GM12878 (cell line): Measurements from ENCODE around the gene NKAIN2. TPM values are rescaled to one million over a fixed set of nuclear protein-coding genes. Genes with fewer than 3 reads are reported as not detected.

Experiments
- ATAC-seq: fragments of 200-7000 bp; cut with Tn5 transposase; 3 replicates; pipeline ENCODE4 v1.9.1; 2020; ENCODE audit warnings: mild to moderate bottlenecking, moderate library complexity
- BruUV-seq: library from RNA; stranded (reverse); fragments of 400-500 nt; replicated peaks from 2 replicates; lab custom pipeline; 2021; lab: Mats Ljungman, UMichigan
- CTCF ChIA-PET: fragments of 300-600 bp; sonication (Branson Sonifier 250); formaldehyde crosslinking; extraction: SDS; loops from one replicate; lab custom pipeline; 2021; ENCODE audit warnings: inconsistent platforms; lab: Yijun Ruan, JAX
- POLR2A ChIA-PET: fragments of 350-600 bp; formaldehyde crosslinking; extraction: SDS; loops from one replicate; lab custom pipeline; 2021; ENCODE audit warnings: inconsistent platforms; lab: Charles Lee
- RAD21 ChIA-PET: fragments of 300-600 bp; sonication (Branson Sonifier 250); formaldehyde crosslinking; loops from one replicate; lab custom pipeline; 2023; ENCODE audit warnings: antibody characterized with exemption; ENCODE audit not compliant: unreplicated experiment; lab: Charles Lee
- SMC1A ChIA-PET: fragments of 300-600 bp; sonication (Branson Sonifier 250); formaldehyde crosslinking; loops from one replicate; lab custom pipeline; 2023; ENCODE audit not compliant: unreplicated experiment, uncharacterized antibody; lab: Charles Lee
- DNase-seq: peaks from one replicate; pipeline ENCODE4 v3.0.0-alpha.2; 2011; ENCODE audit warnings: low read depth, low spot score
- FAIRE-seq: peaks from 3 replicates; lab custom pipeline; 2011; peaks lifted over from hg19 to GRCh38; lab: Jason Lieb, UNC
- H2AFZ ChIP-seq: 2 replicates; pipeline ENCODE4 v1.6.0; 2011; ENCODE audit warnings: low read depth, low read length, control low read depth; ENCODE audit not compliant: control insufficient read depth
- H3K27ac ChIP-seq: 2 replicates; pipeline ENCODE4 v1.5.1; 2011; ENCODE audit warnings: control low read depth; ENCODE audit not compliant: control insufficient read depth, insufficient read depth
- H3K27me3 ChIP-seq, 2 experiments: replicated peaks in 1 of 2; 2 replicates each; pipeline versions ENCODE4 v1.6.0 to v1.6.1; 2011; ENCODE audit warnings: low read length in 1 of 2; ENCODE audit not compliant: control insufficient read depth in 2 of 2, insufficient read depth in 2 of 2
- H3K36me3 ChIP-seq, 2 experiments: 2 replicates each; pipeline ENCODE4 v1.5.1; 2011; ENCODE audit warnings: low read length in 1 of 2; ENCODE audit not compliant: control insufficient read depth in 2 of 2, insufficient read depth in 2 of 2
- H3K4me1 ChIP-seq: 2 replicates; pipeline ENCODE4 v1.6.1; 2011; ENCODE audit warnings: mild to moderate bottlenecking, low read length, moderate library complexity, mixed read lengths; ENCODE audit not compliant: control insufficient read depth, insufficient read depth
- H3K4me2 ChIP-seq: 2 replicates; pipeline ENCODE4 v1.6.0; 2011; ENCODE audit warnings: control low read depth; ENCODE audit not compliant: control insufficient read depth, insufficient read depth
- H3K4me3 ChIP-seq: fragments of 200-600 bp; sonication (generic); 2 replicates; pipeline ENCODE4 v1.5.1; 2016
- H3K79me2 ChIP-seq: 2 replicates; pipeline ENCODE4 v1.6.0; 2011; ENCODE audit warnings: low read length; ENCODE audit not compliant: control insufficient read depth, insufficient read depth
- H3K9ac ChIP-seq: 2 replicates; pipeline ENCODE4 v1.8.0; 2011; ENCODE audit warnings: low read length, control low read depth, mixed read lengths; ENCODE audit not compliant: control insufficient read depth, insufficient read depth
- H3K9me3 ChIP-seq: replicated peaks from 3 replicates; pipeline ENCODE4 v1.5.1; 2011; ENCODE audit warnings: mild to moderate bottlenecking, low read length; ENCODE audit not compliant: control insufficient read depth, insufficient read depth
- H4K20me1 ChIP-seq: 2 replicates; pipeline ENCODE4 v1.6.0; 2011; ENCODE audit not compliant: control insufficient read depth, insufficient read depth
- ASH2L ChIP-seq: fragments of 300-600, 200-600 bp; sonication (generic); IDR thresholded peaks from 2 replicates; pipeline ENCODE4 v1.6.1; 2017; ENCODE audit warnings: low read depth, mild to moderate bottlenecking, borderline replicate concordance
- CREM ChIP-seq: IDR thresholded peaks from 2 replicates; pipeline ENCODE4 v1.6.1; 2014; ENCODE audit warnings: antibody characterized with exemption, low read depth
- DPF2 ChIP-seq: fragments of 450-650 bp; IDR thresholded peaks from 2 replicates; pipeline ENCODE4 v1.6.1; 2017; ENCODE audit warnings: mild to moderate bottlenecking
- EGR1 ChIP-seq, 2 experiments: IDR thresholded peaks; 1 replicate in 1 of 2; 2 replicates in 1 of 2; pipeline ENCODE4 v1.6.1; 2011 to 2012; ENCODE audit warnings: low read depth in 2 of 2, low read length in 2 of 2, borderline replicate concordance in 1 of 2, mild to moderate bottlenecking in 1 of 2, moderate library complexity in 1 of 2
- GABPA ChIP-seq: IDR thresholded peaks from 2 replicates; pipeline ENCODE4 v1.6.1; 2014; ENCODE audit warnings: antibody characterized with exemption, low read depth, mild to moderate bottlenecking, inconsistent platforms
- IRF5 ChIP-seq: fragments of 450-650 bp; IDR thresholded peaks from 2 replicates; pipeline ENCODE4 v1.6.1; 2017; ENCODE audit warnings: borderline replicate concordance
- NRF1 ChIP-seq: conservative IDR thresholded peaks from 2 replicates; pipeline ENCODE4 v1.6.1; 2011; ENCODE audit warnings: mild to moderate bottlenecking, low read depth, low read length, improper control_type of control experiment
- POU2F2 ChIP-seq: IDR thresholded peaks from 3 replicates; pipeline ENCODE4 v1.6.1; 2011; ENCODE audit warnings: low read depth, mild to moderate bottlenecking, low read length, borderline replicate concordance
- RCOR1 ChIP-seq: conservative IDR thresholded peaks from 2 replicates; pipeline ENCODE4 v1.6.1; 2012; ENCODE audit warnings: low read depth, low read length, improper control_type of control experiment
- SUZ12 ChIP-seq: fragments of 200-600 bp; sonication (generic); IDR thresholded peaks from one replicate; pipeline ENCODE4 v1.6.1; 2018; ENCODE audit warnings: antibody characterized with exemption, mild to moderate bottlenecking; ENCODE audit not compliant: unreplicated experiment
- YBX1 ChIP-seq: fragments of 450-650 bp; IDR thresholded peaks from 2 replicates; pipeline ENCODE4 v1.6.1; 2016; ENCODE audit warnings: antibody characterized with exemption
- ZNF687 ChIP-seq: fragments of 450-650 bp; IDR thresholded peaks from 2 replicates; pipeline ENCODE4 v1.6.1; 2017; ENCODE audit warnings: mild to moderate bottlenecking, moderate library complexity
- WGBS: methylation state at CpG from one replicate; pipeline ENCODE4 v1.1.6; 2016; ENCODE audit warnings: low lambda C conversion rate; ENCODE audit not compliant: insufficient replicate concordance, insufficient coverage; ENCODE audit errors: missing lambda C conversion rate; 5-methylcytosine and 5-hydroxymethylcytosine counted together
- in situ Hi-C: fragments of 300-500 bp; cut with MboI; formaldehyde crosslinking; loops from 9 replicates; pipeline ENCODE4 v1.14.3; 2018; ENCODE audit warnings: mixed read lengths
- intact Hi-C: fragments of 100-400 bp; cut with micrococcal nuclease; formaldehyde crosslinking; loops from one replicate; pipeline ENCODE4 v1.14.2; 2022; ENCODE audit not compliant: unreplicated experiment
- polyA plus RNA-seq, 11 experiments: library from polyadenylated mRNA; depleted of rRNA in 4 of 11; unstranded in 6 of 11; stranded (reverse) in 5 of 11; fragments of >200 nt; fragmentation: Nextera tagmentation in 4 of 11; fragmentation: Illumina TruSeq in 1 of 11; extraction: Ambion mirVana in 4 of 11; extraction: Trizol in 1 of 11; gene quantifications; 1 replicate in 1 of 11; 2 replicates in 10 of 11; pipeline versions ENCODE4 v1.2.1 to v1.2.3, GENCODE V29; 2011 to 2016; ENCODE audit warnings: inconsistent platforms in 2 of 11, missing spikeins in 2 of 11, low read depth in 1 of 11
- total RNA-seq, 4 experiments: library from RNA; depleted of rRNA in 3 of 4; stranded (reverse); fragments of >200 nt in 3 of 4; fragmentation: Illumina TruSeq in 1 of 4; extraction: Trizol in 1 of 4; gene quantifications; 2 replicates each; pipeline versions ENCODE4 v1.2.1 to v1.2.3, GENCODE V29; 2013 to 2021
- TF ChIP-seq, protein P1 (sequence below): IDR thresholded peaks from 2 replicates; pipeline ENCODE4 v1.6.1; 2012; ENCODE audit warnings: mild to moderate bottlenecking, low read depth, low read length
- TF ChIP-seq, protein P2 (sequence below): IDR thresholded peaks from 2 replicates; pipeline ENCODE4 v1.6.1; 2012; ENCODE audit warnings: low read depth, low read length, improper control_type of control experiment

Gene NKAIN2
- total and polyA plus RNA-seq, 10 of the 15 experiments (the other 5 are each of a cell fraction or from before 2014, with no cell fraction given), result not detected

GRCh38 chr6:124446961-124447360 is 643.3 kb downstream of the NKAIN2 start (continued):
- no peak for TF ChIP-seq IRF5
- TF ChIP-seq NRF1, result no peak
- no peak for TF ChIP-seq SUZ12
- TF ChIP-seq, protein P1, sequence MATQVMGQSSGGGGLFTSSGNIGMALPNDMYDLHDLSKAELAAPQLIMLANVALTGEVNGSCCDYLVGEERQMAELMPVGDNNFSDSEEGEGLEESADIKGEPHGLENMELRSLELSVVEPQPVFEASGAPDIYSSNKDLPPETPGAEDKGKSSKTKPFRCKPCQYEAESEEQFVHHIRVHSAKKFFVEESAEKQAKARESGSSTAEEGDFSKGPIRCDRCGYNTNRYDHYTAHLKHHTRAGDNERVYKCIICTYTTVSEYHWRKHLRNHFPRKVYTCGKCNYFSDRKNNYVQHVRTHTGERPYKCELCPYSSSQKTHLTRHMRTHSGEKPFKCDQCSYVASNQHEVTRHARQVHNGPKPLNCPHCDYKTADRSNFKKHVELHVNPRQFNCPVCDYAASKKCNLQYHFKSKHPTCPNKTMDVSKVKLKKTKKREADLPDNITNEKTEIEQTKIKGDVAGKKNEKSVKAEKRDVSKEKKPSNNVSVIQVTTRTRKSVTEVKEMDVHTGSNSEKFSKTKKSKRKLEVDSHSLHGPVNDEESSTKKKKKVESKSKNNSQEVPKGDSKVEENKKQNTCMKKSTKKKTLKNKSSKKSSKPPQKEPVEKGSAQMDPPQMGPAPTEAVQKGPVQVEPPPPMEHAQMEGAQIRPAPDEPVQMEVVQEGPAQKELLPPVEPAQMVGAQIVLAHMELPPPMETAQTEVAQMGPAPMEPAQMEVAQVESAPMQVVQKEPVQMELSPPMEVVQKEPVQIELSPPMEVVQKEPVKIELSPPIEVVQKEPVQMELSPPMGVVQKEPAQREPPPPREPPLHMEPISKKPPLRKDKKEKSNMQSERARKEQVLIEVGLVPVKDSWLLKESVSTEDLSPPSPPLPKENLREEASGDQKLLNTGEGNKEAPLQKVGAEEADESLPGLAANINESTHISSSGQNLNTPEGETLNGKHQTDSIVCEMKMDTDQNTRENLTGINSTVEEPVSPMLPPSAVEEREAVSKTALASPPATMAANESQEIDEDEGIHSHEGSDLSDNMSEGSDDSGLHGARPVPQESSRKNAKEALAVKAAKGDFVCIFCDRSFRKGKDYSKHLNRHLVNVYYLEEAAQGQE, result no peak

- H2AFZ ChIP-seq, result no peak overlapping the region
- H3K9me3 ChIP-seq, result no peaks in the 10 kb centered on the region
- intact Hi-C loops (no loop called here), in situ Hi-C loops (no loop called here)
- ChIA-PET POLR2A (no interaction called here), CTCF (no interaction called here), SMC1A (no interaction called here), RAD21 (no interaction called here)
- no peaks in the 10 kb centered on the region for H4K20me1 ChIP-seq
- ATAC-seq, result no peak
- DNase-seq, result no peak
- no peaks in the 10 kb centered on the region for H3K79me2 ChIP-seq
- WGBS, result 25% methylated on average over 2 of the region's 2 CpGs
- H3K4me2 ChIP-seq, result no peak overlapping the region
- H3K27me3 ChIP-seq, result no peaks in the 10 kb centered on the region
- no peaks in the 10 kb centered on the region for H3K4me1 ChIP-seq
- no peak overlapping the region for H3K4me3 ChIP-seq
- FAIRE-seq, result no peak
- TF ChIP-seq POU2F2 (no peak), CREM (no peak), RCOR1 (no peak), DPF2 (no peak), NRF1 (no peak), GABPA (no peak), ZNF687 (no peak), YBX1 (no peak), EGR1 (IDR thresholded peaks at IDR 0.05; ENCODE audit: borderline replicate concordance in 1 of 2, low read depth in 2 of 2, low read length in 2 of 2) (no peak), ASH2L (no peak)
- TF ChIP-seq, protein P2, sequence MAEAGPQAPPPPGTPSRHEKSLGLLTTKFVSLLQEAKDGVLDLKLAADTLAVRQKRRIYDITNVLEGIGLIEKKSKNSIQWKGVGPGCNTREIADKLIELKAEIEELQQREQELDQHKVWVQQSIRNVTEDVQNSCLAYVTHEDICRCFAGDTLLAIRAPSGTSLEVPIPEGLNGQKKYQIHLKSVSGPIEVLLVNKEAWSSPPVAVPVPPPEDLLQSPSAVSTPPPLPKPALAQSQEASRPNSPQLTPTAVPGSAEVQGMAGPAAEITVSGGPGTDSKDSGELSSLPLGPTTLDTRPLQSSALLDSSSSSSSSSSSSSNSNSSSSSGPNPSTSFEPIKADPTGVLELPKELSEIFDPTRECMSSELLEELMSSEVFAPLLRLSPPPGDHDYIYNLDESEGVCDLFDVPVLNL, result no peak
- no peak overlapping the region for H3K27ac ChIP-seq
- no peaks in the 10 kb centered on the region for H3K36me3 ChIP-seq
- BruUV-seq, result no TSS peak
- H3K9ac ChIP-seq, result no peak overlapping the region
These were observed 655.6 kb downstream of the NKAIN2 start for GRCh38 chr6:124459268-124459667.
